ENCODE measurements around the gene SAMD4B.

- TF ChIP-seq POLR2A (IDR thresholded peaks at IDR 0.05; ENCODE audit: control extremely low read depth in 1 of 2, low read depth in 2 of 2, low read length in 2 of 2) (no peak), POLR2AphosphoS5 (IDR thresholded peaks at IDR 0.05; ENCODE audit: low read depth, low read length) (no peak), MAX (IDR thresholded peaks at IDR 0.05) (no peak), NANOG (IDR thresholded peaks at IDR 0.05; ENCODE audit: insufficient read depth, low read depth, low read length, poor library complexity, severe bottlenecking) (no peak), SP1 (IDR thresholded peaks at IDR 0.05; ENCODE audit: low read depth, low read length) (peak; percentile 94), EZH2 (IDR thresholded peaks at IDR 0.05; ENCODE audit: low read depth, low read length, severe bottlenecking) (no peak), RAD21 (IDR thresholded peaks at IDR 0.05 in 1 of 2, conservative IDR thresholded peaks at IDR 0.05 in 1 of 2; ENCODE audit: low read depth in 2 of 2, low read length in 2 of 2) (no peak), CHD2 (IDR thresholded peaks at IDR 0.05; ENCODE audit: low read length) (peak; percentile 78), HDAC2 (IDR thresholded peaks at IDR 0.05; ENCODE audit: borderline replicate concordance in 1 of 2, low read depth in 2 of 2, low read length in 2 of 2) (no peak), TAF1 (IDR thresholded peaks at IDR 0.05; ENCODE audit: low read depth, low read length) (no peak)
- TF ChIP-seq, protein P1, sequence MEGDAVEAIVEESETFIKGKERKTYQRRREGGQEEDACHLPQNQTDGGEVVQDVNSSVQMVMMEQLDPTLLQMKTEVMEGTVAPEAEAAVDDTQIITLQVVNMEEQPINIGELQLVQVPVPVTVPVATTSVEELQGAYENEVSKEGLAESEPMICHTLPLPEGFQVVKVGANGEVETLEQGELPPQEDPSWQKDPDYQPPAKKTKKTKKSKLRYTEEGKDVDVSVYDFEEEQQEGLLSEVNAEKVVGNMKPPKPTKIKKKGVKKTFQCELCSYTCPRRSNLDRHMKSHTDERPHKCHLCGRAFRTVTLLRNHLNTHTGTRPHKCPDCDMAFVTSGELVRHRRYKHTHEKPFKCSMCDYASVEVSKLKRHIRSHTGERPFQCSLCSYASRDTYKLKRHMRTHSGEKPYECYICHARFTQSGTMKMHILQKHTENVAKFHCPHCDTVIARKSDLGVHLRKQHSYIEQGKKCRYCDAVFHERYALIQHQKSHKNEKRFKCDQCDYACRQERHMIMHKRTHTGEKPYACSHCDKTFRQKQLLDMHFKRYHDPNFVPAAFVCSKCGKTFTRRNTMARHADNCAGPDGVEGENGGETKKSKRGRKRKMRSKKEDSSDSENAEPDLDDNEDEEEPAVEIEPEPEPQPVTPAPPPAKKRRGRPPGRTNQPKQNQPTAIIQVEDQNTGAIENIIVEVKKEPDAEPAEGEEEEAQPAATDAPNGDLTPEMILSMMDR (IDR thresholded peaks at IDR 0.05; ENCODE audit: control extremely low read depth in 1 of 3, insufficient read depth in 1 of 3, low read depth in 1 of 3, low read length in 3 of 3): no peak
- TF ChIP-seq, protein P2, sequence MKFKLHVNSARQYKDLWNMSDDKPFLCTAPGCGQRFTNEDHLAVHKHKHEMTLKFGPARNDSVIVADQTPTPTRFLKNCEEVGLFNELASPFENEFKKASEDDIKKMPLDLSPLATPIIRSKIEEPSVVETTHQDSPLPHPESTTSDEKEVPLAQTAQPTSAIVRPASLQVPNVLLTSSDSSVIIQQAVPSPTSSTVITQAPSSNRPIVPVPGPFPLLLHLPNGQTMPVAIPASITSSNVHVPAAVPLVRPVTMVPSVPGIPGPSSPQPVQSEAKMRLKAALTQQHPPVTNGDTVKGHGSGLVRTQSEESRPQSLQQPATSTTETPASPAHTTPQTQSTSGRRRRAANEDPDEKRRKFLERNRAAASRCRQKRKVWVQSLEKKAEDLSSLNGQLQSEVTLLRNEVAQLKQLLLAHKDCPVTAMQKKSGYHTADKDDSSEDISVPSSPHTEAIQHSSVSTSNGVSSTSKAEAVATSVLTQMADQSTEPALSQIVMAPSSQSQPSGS (IDR thresholded peaks at IDR 0.05; ENCODE audit: low read length): no peak
Observed at GRCh38 chr19:39325778-39326665, 16.2 kb upstream of the SAMD4B start.

Measured in H1 (cell line).